Transverse colon (tissue), 3 donors: ENCODE results near the gene HMCN1.

Experiments
- POLR2A ChIP-seq: fragments of 450-650 bp; IDR thresholded peaks from one replicate; pipeline ENCODE4 v1.6.1; 2016; ENCODE audit warnings: antibody characterized with exemption, mild to moderate bottlenecking, moderate library complexity
- TF ChIP-seq, protein P1 (sequence below), 5 experiments: fragments of 200-600 bp in 3 of 5; fragments of 450-650 bp in 2 of 5; sonication (generic) in 3 of 5; IDR thresholded peaks; 1 replicate in 2 of 5; 2 replicates in 3 of 5; pipeline ENCODE4 v1.5.1; 2016 to 2017; ENCODE audit warnings: antibody characterized with exemption in 5 of 5, inconsistent platforms in 3 of 5, mild to moderate bottlenecking in 2 of 5, moderate library complexity in 1 of 5

DNA sequence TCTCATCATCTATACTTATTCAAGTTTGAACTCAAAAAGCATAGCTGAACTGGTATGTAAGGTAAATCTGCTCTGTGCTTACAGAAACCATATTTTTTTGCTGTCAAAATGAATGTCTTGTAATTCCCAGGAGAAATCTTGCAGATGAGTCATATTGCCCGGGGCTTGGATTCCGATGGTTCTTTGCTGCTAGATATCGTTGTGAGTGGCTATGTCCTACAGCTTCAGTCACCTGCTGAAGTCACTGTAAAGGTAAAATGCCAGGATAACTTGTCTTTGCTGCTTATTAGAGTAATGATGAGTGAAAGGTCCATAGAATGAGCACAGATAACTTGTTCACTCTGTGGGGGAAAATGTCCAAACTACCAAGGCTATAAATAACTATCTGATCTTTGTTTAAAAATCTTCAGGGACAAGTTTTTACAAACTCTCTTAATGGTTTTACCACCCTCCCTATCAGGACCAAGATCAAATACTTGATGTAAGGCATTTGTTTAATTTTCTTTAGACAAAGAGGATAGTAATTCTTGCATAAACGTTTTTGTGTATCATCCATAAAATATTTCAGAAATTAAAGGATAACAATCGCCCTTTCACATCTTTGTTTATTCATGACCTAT, 418.5 kb downstream of the HMCN1 start:
- TF ChIP-seq POLR2A = no peak
- TF ChIP-seq, protein P1, sequence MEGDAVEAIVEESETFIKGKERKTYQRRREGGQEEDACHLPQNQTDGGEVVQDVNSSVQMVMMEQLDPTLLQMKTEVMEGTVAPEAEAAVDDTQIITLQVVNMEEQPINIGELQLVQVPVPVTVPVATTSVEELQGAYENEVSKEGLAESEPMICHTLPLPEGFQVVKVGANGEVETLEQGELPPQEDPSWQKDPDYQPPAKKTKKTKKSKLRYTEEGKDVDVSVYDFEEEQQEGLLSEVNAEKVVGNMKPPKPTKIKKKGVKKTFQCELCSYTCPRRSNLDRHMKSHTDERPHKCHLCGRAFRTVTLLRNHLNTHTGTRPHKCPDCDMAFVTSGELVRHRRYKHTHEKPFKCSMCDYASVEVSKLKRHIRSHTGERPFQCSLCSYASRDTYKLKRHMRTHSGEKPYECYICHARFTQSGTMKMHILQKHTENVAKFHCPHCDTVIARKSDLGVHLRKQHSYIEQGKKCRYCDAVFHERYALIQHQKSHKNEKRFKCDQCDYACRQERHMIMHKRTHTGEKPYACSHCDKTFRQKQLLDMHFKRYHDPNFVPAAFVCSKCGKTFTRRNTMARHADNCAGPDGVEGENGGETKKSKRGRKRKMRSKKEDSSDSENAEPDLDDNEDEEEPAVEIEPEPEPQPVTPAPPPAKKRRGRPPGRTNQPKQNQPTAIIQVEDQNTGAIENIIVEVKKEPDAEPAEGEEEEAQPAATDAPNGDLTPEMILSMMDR (IDR thresholded peaks at IDR 0.05) = no peak
